SH-SY5Y (cell line): ENCODE results near the gene BAIAP3.

Experiments
- GATA2 ChIP-seq: IDR thresholded peaks from 2 replicates; pipeline ENCODE4 v1.6.1; 2011; ENCODE audit warnings: mild to moderate bottlenecking, low read depth, low read length
- GATA3 ChIP-seq: IDR thresholded peaks from 2 replicates; pipeline ENCODE4 v1.6.1; 2011; ENCODE audit warnings: low read depth, mild to moderate bottlenecking, low read length, moderate library complexity

- TF ChIP-seq GATA2, result no peak
- no peak for TF ChIP-seq GATA3
Observed at GRCh38 chr16:1356061-1356900, 22.8 kb downstream of the BAIAP3 start.
